HG03060 (cell line): Measurements from ENCODE around the gene PTPN14.
A peak's percentile ranks its signal among the peaks of the same experiment; 100 is the strongest.
"Not testable (repeated sequence)": the region's sequence is repeated elsewhere in the genome, so short reads cannot be mapped to it uniquely, and the experiment has no call there.

Source experiments
- ATAC-seq: cut with Tn5 transposase; IDR thresholded peaks from one replicate; pipeline ENCODE4 v1.9.1; 2021; ENCODE audit warnings: low read depth, moderate number of reproducible peaks; ENCODE audit not compliant: unreplicated experiment

The PTPN14 gene

GRCh38 chr1:214551436-214552173, at the start of gene PTPN14:
Gene PTPN14, minus strand, starts transcription at chr1:214551602. Its CDS starts 86,799 bp downstream, at chr1:214464803.
- no peak for ATAC-seq

GRCh38 chr1:214593158-214593557, 41.8 kb upstream of the PTPN14 start:
- no peak for ATAC-seq

GRCh38 chr1:214591918-214592317, 40.5 kb upstream of the PTPN14 start:
- not testable (repeated sequence) for ATAC-seq

GRCh38 chr1:214590696-214591095, 39.3 kb upstream of the PTPN14 start:
- ATAC-seq: no peak

GRCh38 chr1:214588963-214589597, 37.7 kb upstream of the PTPN14 start:
- ATAC-seq: no peak

- no peak for ATAC-seq
These were observed 35.8 kb upstream of the PTPN14 start for GRCh38 chr1:214587165-214587564.

GRCh38 chr1:214586621-214587020, 35.2 kb upstream of the PTPN14 start:
- no peak for ATAC-seq

- ATAC-seq: peak; percentile 77
These were observed 33.7 kb upstream of the PTPN14 start for GRCh38 chr1:214584805-214585766.

- ATAC-seq: no peak
These were observed 32.6 kb upstream of the PTPN14 start for GRCh38 chr1:214583824-214584554.

GRCh38 chr1:214583113-214583512, 31.7 kb upstream of the PTPN14 start:
- no peak for ATAC-seq

GRCh38 chr1:214582289-214582891, 31.0 kb upstream of the PTPN14 start:
- ATAC-seq: no peak

- no peak for ATAC-seq
These were observed 30.4 kb upstream of the PTPN14 start for GRCh38 chr1:214581785-214582184.

GRCh38 chr1:214579183-214579582, 27.8 kb upstream of the PTPN14 start:
- ATAC-seq: no peak

- not testable (repeated sequence) for ATAC-seq
These were observed 24.7 kb upstream of the PTPN14 start for GRCh38 chr1:214576120-214576519.

- no peak for ATAC-seq
These were observed 23.4 kb upstream of the PTPN14 start for GRCh38 chr1:214574598-214575411.

- ATAC-seq: no peak
These were observed 22.2 kb upstream of the PTPN14 start for GRCh38 chr1:214573386-214574318.

- ATAC-seq: no peak
These were observed 19.9 kb upstream of the PTPN14 start for GRCh38 chr1:214571281-214571680.

GRCh38 chr1:214570442-214570841, 19.0 kb upstream of the PTPN14 start:
- ATAC-seq: no peak
